ENCODE measurements around the gene ACP2.

ACP2 gene

DNA sequence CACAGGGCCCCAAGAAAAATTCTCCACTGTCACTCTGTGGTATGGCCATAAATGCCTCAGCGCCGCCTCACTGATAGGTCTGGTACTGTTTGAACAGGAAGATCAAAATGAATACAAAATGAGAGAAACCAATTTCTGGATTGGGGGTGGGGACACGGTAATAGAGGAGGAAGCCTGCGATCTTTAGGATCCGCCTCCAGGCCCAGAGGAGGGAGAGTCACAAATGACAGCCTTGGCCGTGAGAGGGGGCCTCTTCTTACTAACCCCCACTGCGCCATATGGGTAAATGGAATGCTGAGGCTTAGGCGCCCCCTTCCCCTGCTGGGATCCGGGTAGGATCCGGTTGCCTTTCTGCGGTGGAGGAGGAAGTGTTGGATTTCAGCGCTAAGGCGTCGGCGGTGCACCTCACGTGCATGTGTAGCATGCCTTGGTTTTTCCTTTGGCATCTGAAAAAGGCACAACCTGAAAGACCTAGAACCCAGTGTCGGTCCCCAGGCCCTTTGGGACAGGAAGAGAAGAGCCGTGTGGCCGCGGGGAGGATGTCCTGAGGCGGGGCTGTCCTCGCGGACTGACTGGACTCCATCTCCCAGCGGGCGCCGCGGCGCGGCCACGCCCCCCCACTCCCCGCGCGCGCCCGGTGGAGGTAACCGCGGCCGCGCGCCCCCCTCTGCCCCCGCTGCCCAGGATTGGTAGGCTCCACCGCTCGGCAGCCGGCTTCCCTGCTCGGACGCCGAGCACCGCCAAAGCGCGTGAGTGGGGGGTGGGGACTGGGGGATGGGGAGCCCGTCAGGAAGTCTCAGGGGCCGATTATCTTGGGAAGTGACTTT lies 20.6 kb upstream of the ACP2 start:
- peak; percentile 58 to 61 for DNase-seq (ENCODE audit: low read depth in 2 of 2)

- DNase-seq (ENCODE audit: low read depth in 2 of 2), result no peak
Measured at GRCh38 chr11:47268448-47269001, 19.9 kb upstream of the ACP2 start.

DNA sequence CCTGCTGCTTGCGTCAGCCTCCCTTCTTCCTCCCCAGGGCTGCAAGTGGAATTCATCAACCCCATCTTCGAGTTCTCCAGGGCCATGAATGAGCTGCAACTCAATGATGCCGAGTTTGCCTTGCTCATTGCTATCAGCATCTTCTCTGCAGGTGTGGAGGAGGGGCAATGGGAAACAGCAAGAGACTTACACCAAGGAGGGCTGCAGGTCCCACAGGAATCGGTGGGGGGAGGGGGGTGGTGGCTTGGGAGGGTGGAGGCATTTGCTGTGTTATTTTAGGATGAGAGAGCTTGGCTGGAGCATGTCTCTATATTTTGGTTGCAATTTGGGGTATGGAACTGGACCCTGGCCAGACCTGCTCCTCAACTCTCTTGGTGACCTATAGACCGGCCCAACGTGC lies 19.3 kb upstream of the ACP2 start:
- DNase-seq (ENCODE audit: low read depth in 2 of 2), result no peak

GRCh38 chr11:47264521-47264920 lies 15.9 kb upstream of the ACP2 start:
- DNase-seq (ENCODE audit: low read depth in 2 of 2), result no peak

GRCh38 chr11:47264119-47264518 lies 15.5 kb upstream of the ACP2 start:
- no peak for DNase-seq (ENCODE audit: low read depth in 2 of 2)

- DNase-seq (ENCODE audit: low read depth in 2 of 2), result no peak
Measured at GRCh38 chr11:47261291-47261800, 12.7 kb upstream of the ACP2 start.

- no peak for DNase-seq (ENCODE audit: low read depth in 2 of 2)
Measured at GRCh38 chr11:47260366-47260765, 11.8 kb upstream of the ACP2 start.

GRCh38 chr11:47259232-47259977 lies 10.8 kb upstream of the ACP2 start:
- no peak for DNase-seq (ENCODE audit: low read depth in 2 of 2)

- no peak for DNase-seq (ENCODE audit: low read depth in 2 of 2)
Measured at GRCh38 chr11:47258317-47258902, 9.8 kb upstream of the ACP2 start.

DNA sequence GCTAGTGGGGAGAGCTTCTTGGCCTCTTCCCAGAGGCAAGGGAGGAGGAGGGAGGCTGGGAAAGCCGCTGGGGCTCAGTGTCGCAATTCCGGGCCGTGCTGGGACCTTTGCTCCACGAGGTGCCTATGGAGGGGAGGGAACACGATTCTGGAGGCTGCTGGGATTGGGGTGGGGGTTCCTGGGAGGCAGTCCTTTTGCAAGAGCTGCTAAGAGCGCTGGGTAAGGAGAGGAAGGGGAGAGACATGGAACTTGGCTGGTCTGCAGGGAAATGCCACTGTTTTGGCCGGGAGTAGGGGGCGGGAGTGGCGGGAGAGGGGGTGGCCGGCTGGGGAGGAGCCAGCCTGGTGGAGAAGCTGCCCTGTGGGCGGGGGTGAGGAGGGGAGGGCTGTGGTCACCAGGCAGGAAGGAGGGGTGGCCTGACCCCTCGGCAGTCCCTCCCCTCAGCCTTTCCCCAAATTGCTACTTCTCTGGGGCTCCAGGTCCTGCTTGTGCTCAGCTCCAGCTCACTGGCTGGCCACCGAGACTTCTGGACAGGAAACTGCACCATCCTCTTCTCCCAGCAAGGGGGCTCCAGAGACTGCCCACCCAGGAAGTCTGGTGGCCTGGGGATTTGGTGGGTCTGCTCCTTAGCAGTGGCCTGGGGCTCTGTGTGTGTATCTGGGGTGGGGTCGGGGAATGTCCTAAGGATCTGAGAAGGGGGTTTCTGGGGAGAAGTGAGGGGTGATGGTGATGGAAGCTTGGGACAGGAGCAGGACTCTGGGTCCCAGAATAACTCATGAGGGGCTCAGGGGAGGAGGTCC lies 9.1 kb upstream of the ACP2 start, which contains the start of gene NR1H3:
TSS of gene NR1H3 (plus strand) at position 480 of the 800 bp plus-strand sequence. CDS start 1,221 bp downstream, outside the sequence.
- no peak for DNase-seq (ENCODE audit: low read depth in 2 of 2)

GRCh38 chr11:47257177-47257516 lies 8.5 kb upstream of the ACP2 start:
- no peak for DNase-seq (ENCODE audit: low read depth in 2 of 2)

- no peak for DNase-seq (ENCODE audit: low read depth in 2 of 2)
Measured at GRCh38 chr11:47256374-47256773, 7.8 kb upstream of the ACP2 start.

DNA sequence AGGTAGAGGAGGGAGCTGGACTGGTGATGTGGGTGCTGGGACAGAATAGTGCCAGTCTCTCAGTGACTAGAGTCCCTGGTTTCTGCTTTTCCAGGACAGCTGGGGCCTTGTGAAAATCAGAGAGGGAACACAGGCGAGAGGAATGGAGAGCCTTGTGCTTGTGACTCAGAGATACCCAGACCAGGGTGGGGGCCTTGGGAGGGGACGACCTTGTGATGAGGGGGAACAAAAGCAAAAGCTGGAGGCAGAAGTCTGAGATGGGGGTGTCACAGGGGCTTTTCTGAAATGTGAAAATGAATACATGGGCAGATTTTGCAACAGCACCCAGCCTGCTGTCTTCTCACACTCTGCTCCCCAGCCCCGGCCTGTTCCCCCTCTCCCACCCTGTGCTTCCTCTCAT lies 5.8 kb upstream of the ACP2 start:
- DNase-seq (ENCODE audit: low read depth in 2 of 2), result no peak

- no peak for DNase-seq (ENCODE audit: low read depth in 2 of 2)
Measured at GRCh38 chr11:47253660-47254059, 5.0 kb upstream of the ACP2 start.

GRCh38 chr11:47251751-47252150 lies 3.1 kb upstream of the ACP2 start:
- DNase-seq (ENCODE audit: low read depth in 2 of 2), result no peak

DNA sequence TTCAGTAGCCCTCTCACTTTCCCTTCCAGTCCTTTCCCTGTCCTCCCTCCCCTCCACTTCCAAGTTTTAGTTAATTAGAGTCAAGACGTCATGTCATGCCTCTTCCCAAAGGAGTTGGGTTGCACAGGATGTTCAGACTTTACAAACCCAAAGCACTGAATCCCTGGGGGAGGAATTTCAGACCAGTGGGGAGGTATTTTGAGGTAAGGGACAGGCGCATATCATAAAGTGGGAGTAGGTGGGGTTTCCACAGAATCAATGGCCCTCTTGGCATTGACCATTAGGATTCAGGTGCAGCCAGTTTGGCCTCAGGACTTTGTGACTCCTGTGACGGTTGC lies 733 bp upstream of the ACP2 start:
- DNase-seq (ENCODE audit: low read depth in 2 of 2), result no peak

GRCh38 chr11:47248304-47248663 lies 330 bp downstream of the ACP2 start:
- no peak for DNase-seq (ENCODE audit: low read depth in 2 of 2)

DNA sequence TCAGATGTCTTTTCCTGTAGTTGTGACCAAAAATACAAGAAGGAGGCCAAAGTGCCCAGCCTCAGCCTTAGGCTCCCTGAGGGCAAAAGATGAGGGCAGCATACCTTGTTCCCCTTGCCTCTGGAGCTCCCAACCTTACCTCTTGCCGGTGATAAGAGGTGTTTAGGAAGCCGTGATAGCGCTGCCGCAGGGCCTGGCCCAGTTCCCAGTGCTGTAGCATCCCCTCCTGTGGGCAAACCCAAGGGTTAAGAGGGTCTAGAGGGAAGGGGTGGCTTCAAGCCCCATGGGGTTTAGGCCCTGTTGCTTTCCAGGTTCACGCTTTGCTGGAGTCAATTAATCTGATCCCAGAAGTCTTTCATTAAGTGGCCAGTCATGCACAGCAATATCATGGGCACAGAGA lies 1.1 kb downstream of the ACP2 start:
- DNase-seq (ENCODE audit: low read depth in 2 of 2), result no peak

GRCh38 chr11:47245611-47246357 lies 2.8 kb downstream of the ACP2 start:
- no peak for DNase-seq (ENCODE audit: low read depth in 2 of 2)

DNA sequence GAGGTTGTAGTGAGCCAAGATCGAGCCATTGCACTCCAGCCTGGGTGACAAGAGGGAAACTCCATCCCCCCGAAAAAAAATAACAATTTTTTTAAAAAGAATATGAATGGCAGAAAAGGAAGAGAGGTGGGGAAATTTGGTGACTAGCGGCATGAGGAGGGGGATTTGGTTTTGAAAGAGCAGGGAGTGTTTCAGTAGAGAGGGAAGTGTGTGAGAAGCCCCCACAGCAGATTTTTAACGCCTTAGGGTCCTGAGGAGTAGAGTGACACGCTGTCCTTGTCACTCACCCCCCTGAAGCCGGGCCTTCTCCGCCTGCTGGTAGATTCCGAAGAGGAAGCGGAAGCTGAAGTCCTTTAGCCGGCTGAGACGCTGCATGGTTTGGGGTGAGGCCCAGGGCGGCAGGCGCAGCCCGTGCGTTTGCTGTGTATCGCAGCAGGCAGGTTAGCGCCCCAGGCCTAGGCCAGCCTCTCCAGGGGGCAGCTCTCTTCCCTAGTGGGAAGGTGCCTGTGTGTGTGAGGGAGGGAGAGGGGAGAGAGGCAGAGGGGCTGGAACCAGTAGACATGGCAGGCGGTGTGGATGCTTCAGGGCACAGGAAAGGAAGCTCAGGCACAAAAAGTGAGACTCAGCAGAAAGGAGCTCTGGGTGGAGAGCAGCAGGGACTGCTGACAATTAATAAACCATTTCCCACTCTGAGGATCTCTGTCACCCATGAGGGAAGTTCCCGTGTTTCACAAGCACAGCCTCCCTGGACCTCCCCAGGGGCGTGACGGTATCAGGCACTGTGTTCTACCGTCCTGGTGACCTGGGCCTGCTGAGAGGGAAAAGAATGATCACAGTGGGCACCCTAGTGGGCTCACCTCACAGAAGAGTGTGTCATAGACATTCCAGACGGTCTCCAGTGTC lies 3.9 kb downstream of the ACP2 start:
- no peak for DNase-seq (ENCODE audit: low read depth in 2 of 2)

All from stimulated activated CD8-positive, alpha-beta memory T cell treated with anti-CD3 and anti-CD28 coated beads, Interleukin-7, amount 100 ng/mL, for 1 hour (primary cell).